Measurements from ENCODE around the gene FAM227A.
A peak's percentile ranks its signal among the peaks of the same experiment; 100 is the strongest.
"Not testable (repeated sequence)": the region's sequence is repeated elsewhere in the genome, so short reads cannot be mapped to it uniquely, and the experiment has no call there.

FAM227A gene

GRCh38 chr22:38610234-38610633, 46.0 kb downstream of the FAM227A start:
- no peak for DNase-seq

GRCh38 chr22:38608992-38609750, 47.0 kb downstream of the FAM227A start:
- DNase-seq, result no peak

GRCh38 chr22:38607680-38608079, 48.5 kb downstream of the FAM227A start:
- DNase-seq, result no peak

- DNase-seq, result no peak
These were observed 54.0 kb downstream of the FAM227A start for GRCh38 chr22:38602166-38602565.

GRCh38 chr22:38601221-38601764, 54.9 kb downstream of the FAM227A start:
- DNase-seq, result no peak

- no peak for DNase-seq
These were observed 56.7 kb downstream of the FAM227A start for GRCh38 chr22:38599466-38599865.

GRCh38 chr22:38582923-38583322, 73.3 kb downstream of the FAM227A start:
- not testable (repeated sequence) for DNase-seq

- no peak for DNase-seq
These were observed 77.7 kb downstream of the FAM227A start for GRCh38 chr22:38578505-38578904.

- peak; percentile 5 for DNase-seq
These were observed 84.1 kb downstream of the FAM227A start for GRCh38 chr22:38572065-38572464.

GRCh38 chr22:38570779-38571364, 85.3 kb downstream of the FAM227A start:
- peak; percentile 37 for DNase-seq

GRCh38 chr22:38569972-38570778, 86.0 kb downstream of the FAM227A start, which contains the start of gene DMC1:
DMC1 (minus strand) TSS chr22:38570183; CDS start chr22:38568256, 1,927 bp downstream.
- DNase-seq, result peak; percentile 97

- no peak for DNase-seq
These were observed 86.8 kb downstream of the FAM227A start for GRCh38 chr22:38569181-38569971.

GRCh38 chr22:38567531-38568285, 88.5 kb downstream of the FAM227A start:
- DNase-seq, result no peak

GRCh38 chr22:38566726-38567504, 89.3 kb downstream of the FAM227A start:
- DNase-seq, result no peak

GRCh38 chr22:38565441-38565840, 90.8 kb downstream of the FAM227A start:
- no peak for DNase-seq

- DNase-seq, result no peak
These were observed 91.5 kb downstream of the FAM227A start for GRCh38 chr22:38564669-38565068.

GRCh38 chr22:38554281-38554680, 101.9 kb downstream of the FAM227A start:
- DNase-seq, result no peak

GRCh38 chr22:38549101-38549894, 106.9 kb downstream of the FAM227A start:
- DNase-seq, result no peak

- DNase-seq, result no peak
These were observed 115.5 kb downstream of the FAM227A start for GRCh38 chr22:38540701-38541100.

All from stimulated activated CD4-positive, alpha-beta T cell treated with anti-CD3 and anti-CD28 coated beads, Interleukin-1b, Interleukin-23, amount 100 ng/mL, for 48 hours (primary cell).